GM18519 (cell line): ENCODE data around the gene ECSIT.
A peak's percentile ranks its signal among the peaks of the same experiment; 100 is the strongest.

Experiments used
- ATAC-seq: cut with Tn5 transposase; IDR thresholded peaks from one replicate; pipeline ENCODE4 v1.9.1; 2021; ENCODE audit warnings: mild to moderate bottlenecking, moderate library complexity; ENCODE audit not compliant: unreplicated experiment, low FRiP score

Gene ECSIT

GRCh38 chr19:11551603-11552235 lies 22.8 kb upstream of the ECSIT start:
- no peak for ATAC-seq

- ATAC-seq: no peak
These were observed 21.3 kb upstream of the ECSIT start for GRCh38 chr19:11550265-11550664.

- no peak for ATAC-seq
These were observed 20.5 kb upstream of the ECSIT start for GRCh38 chr19:11549386-11549953.

- no peak for ATAC-seq
These were observed 19.2 kb upstream of the ECSIT start for GRCh38 chr19:11547929-11548700.

- no peak for ATAC-seq
These were observed 12.3 kb upstream of the ECSIT start for GRCh38 chr19:11541238-11541637.

GRCh38 chr19:11540645-11541044 lies 11.7 kb upstream of the ECSIT start:
- no peak for ATAC-seq

GRCh38 chr19:11539495-11540365 lies 10.8 kb upstream of the ECSIT start:
- no peak for ATAC-seq

- no peak for ATAC-seq
These were observed 9.5 kb upstream of the ECSIT start, which contains the start of gene CNN1 for GRCh38 chr19:11538232-11539036. Gene CNN1, plus strand, starts transcription at chr19:11538851. Its CDS starts 77 bp downstream, at chr19:11538928.

- ATAC-seq: no peak
These were observed 7.1 kb upstream of the ECSIT start for GRCh38 chr19:11535792-11536595.

- no peak for ATAC-seq
These were observed 6.0 kb upstream of the ECSIT start for GRCh38 chr19:11534948-11535347.

- ATAC-seq: no peak
These were observed 5.6 kb upstream of the ECSIT start for GRCh38 chr19:11534538-11534937.

- no peak for ATAC-seq
These were observed 1.5 kb upstream of the ECSIT start for GRCh38 chr19:11530432-11530831.

GRCh38 chr19:11519138-11519537 lies 9.8 kb downstream of the ECSIT start:
- ATAC-seq: no peak

GRCh38 chr19:11513946-11514345 lies 15.0 kb downstream of the ECSIT start:
- ATAC-seq: no peak

GRCh38 chr19:11510444-11510843 lies 18.5 kb downstream of the ECSIT start:
- ATAC-seq: no peak

GRCh38 chr19:11507370-11508078 lies 21.4 kb downstream of the ECSIT start:
- ATAC-seq: no peak

- no peak for ATAC-seq
These were observed 22.0 kb downstream of the ECSIT start for GRCh38 chr19:11506967-11507366.

- peak; percentile 20 for ATAC-seq
These were observed 22.8 kb downstream of the ECSIT start for GRCh38 chr19:11506101-11506555.
